Skeletal muscle cell (primary cell): ENCODE measurements around the gene NUDT22.

Experiments
- DNase-seq: peaks from one replicate; pipeline ENCODE4 v3.0.0-alpha.2; 2010; ENCODE audit warnings: low read depth
- H3K4me3 ChIP-seq: 2 replicates; pipeline ENCODE4 v1.5.1; 2011; ENCODE audit warnings: low read depth, mild to moderate bottlenecking, control low read depth, low read length, moderate library complexity

NUDT22 gene

DNA sequence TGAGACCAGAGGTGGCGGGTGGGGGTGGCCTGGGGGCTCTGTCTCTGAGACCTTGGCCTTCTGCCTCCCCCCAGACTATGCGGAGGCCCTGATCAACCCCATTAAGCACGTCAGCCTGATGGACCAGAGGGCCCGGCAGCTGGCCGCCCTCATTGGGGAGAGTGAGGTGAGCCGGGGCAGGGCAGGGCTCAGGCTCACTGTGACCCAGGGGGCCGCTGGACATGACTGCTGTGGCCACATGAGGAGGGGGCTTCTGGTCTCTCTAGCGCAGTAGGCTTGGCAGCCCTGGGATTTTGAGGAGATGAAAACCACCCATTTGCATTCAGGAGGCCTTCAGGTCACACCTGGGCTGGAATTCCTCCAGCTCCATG, 37.9 kb downstream of the NUDT22 start:
- H3K4me3 ChIP-seq = no peak overlapping the region
- DNase-seq = no peak

DNA sequence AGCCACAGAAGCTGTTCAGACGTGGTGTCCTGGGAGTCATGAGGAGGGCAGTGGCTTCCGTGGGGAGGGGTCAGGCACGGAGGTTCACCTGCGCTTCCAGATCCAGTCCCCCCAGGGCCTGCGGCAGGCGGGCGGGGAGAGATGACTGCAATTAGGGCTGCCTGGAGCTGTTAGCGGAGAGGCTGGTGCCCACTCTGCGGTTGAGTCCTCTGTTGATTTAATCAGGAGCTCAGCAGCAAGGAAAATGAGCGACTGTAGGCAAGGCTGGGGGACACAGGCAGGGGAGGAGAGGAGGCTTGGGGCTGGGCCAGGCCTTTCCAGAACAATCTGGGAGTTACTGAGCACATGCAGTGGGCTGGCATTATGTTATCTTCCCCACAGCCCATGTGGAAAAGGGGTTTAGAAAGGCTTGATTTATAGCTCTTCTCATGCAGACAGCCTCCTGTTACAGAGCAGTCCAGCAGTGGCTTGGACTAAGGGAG, 38.3 kb downstream of the NUDT22 start:
- no peak overlapping the region for H3K4me3 ChIP-seq
- no peak for DNase-seq

DNA sequence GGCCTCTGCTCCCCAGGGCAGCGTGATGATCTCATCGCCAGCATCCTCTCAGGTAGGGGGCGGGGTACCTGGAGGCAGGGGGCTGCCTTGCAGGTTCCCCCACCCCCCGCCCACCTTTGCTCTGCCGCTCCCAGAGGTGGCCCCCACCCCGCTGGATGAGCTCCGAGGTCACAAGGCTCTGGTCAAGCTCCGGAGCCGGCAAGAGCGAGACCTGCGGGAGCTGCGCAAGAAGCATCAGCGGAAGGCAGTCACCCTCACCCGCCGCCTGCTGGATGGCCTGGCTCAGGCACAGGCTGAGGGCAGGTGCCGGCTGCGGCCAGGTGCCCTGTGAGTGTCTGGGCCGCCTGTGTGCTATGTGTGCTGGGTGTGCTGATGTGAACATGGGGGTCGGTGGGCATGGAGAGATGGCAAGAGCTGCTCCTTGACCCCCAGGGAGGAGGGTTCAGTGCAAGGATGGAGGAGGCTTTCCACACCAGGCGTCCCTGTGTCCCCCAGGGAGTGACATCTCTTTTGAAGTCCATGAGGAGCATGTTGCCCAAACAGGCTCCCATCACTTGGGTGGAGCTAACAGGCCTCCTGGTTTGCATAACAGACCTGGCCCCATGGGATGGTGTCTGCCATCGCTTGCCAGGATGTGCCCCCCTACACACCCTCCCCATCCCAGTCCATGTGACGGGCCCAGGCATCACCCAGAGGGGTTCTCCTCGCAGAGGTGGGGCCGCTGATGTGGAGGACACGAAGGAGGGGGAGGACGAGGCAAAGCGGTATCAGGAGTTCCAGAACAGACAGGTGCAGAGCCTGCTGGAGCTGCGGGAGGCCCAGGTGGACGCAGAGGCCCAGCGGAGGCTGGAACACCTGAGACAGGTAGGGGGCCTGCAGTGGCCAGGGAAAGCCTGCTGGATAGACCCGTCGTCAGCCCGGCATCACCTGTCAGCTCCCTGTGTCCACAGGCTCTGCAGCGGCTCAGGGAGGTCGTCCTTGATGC, 39.4 kb downstream of the NUDT22 start:
- H3K4me3 ChIP-seq = no peak overlapping the region
- DNase-seq = no peak

DNA sequence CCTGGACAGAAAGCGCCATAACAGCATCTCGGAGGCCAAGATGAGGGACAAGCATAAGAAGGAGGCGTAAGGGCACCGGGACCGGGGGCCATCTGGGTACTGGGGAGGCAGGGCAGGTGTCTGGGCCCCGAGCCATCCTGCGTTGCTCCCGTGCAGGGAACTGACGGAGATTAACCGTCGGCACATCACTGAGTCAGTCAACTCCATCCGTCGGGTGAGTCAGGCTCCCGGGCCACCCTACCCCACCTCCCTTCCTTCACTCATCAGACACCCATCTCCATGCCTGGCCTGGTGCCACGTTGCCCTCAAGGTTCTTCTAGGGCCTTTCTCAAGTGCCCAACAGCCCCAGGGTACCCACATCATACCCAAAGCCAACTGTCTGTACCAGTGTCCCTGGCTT, 40.3 kb downstream of the NUDT22 start:
- no peak overlapping the region for H3K4me3 ChIP-seq
- no peak for DNase-seq

DNA sequence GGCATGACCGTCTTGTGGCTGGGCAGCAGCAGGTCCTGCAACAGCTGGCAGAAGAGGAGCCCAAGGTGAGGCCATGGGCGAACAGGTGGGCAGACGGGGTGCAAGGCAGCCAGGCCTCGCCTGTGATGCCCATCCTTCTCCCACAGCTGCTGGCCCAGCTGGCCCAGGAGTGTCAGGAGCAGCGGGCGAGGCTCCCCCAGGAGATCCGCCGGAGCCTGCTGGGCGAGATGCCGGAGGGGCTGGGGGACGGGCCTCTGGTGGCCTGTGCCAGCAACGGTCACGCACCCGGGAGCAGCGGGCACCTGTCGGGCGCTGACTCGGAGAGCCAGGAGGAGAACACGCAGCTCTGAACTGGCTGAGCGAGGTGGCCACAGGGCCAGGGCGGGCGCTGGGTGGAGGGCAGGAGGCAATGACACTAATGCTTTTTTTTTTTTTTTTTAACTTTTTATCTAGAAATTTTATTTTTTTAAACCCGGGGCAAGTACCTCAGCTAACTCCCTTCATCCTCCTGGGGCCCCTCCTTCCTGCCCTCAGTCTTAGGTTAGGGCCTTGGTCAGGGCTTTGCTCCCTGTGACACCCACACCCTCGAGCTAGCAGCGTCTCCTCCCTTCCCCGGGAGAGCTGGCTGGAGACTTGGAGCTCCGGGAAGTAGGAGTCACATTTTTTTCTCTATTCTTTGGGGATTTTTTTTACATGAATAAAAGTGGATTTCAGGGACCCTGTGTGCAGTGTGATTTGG, 41.3 kb downstream of the NUDT22 start:
- no peak for DNase-seq
- H3K4me3 ChIP-seq = no peak overlapping the region

DNA sequence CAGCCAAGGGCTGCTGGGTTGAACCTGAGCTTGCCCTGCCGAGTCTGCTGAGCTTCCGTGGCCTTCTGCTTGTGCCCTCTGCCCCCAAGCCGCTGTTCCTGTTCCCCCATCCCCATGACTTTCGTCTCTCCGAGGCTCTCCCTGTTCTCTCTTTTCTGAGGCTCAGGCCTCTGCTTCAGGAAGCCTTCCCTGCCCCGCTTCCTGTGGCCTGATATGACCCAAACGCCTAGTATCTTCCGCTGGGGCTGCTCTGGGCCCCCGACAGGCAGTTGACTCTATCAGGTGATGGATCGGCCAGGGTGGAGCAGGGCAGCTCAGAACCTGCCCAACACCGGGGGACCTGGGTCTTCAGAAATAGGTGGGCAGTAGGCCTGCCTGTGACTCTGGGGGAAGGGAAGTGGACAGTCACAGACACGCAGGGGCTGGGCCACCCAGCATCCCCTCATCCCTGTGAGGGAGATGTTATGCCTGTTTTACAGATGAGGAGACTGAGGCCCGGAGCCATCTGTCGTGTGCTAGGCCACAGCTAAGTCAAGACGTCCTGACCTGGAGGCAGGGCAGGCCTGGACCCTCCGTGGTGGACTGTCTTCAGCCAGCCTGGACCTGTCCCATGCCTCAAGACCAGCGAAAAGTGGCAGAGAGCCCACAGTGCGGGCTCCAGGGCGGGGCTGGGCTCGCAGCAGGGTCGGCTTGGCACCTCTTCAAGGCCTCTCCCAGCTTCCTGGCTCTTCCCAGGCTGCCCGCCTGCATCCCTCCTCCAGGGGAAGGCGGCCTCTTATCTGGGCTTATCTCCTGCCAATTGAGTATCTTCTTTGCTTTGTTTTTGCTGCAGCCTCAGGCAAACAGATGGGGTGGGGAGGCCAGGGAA, 42.2 kb downstream of the NUDT22 start:
- H3K4me3 ChIP-seq = peak overlapping the region; percentile 71
- DNase-seq = no peak

DNA sequence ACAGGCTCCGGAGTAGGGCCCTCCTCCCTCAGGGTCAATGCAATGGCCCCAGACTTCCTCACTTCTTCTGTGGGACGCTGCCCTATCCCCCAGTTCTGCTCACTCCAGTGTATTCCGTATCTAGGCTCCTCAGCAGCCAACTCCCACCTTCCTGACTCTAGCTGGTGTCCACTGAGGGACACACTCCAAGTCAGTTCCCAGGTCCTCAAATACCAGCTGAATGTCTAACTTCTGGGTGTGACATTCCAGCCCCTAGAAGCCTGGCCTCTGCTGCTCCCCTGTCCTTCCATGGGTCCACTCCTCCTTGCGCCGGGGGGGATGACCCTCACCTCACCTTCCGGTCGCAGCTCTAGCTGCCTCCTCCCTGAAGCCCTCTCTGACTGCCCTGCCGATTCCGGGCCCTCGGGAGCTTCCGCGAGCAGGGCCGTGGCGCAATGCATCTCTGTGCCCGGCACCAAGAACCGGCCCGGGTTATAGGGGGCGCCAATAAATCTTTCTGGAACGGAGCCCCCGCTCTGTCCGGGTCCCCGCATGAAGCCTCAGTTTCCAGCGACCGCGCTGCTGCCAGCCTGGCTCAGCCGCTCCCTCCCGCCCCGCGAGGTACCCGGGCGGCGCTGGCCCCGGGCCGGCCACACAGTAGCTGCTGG, 42.9 kb downstream of the NUDT22 start:
- H3K4me3 ChIP-seq = peak overlapping the region; percentile 71
- no peak for DNase-seq

DNA sequence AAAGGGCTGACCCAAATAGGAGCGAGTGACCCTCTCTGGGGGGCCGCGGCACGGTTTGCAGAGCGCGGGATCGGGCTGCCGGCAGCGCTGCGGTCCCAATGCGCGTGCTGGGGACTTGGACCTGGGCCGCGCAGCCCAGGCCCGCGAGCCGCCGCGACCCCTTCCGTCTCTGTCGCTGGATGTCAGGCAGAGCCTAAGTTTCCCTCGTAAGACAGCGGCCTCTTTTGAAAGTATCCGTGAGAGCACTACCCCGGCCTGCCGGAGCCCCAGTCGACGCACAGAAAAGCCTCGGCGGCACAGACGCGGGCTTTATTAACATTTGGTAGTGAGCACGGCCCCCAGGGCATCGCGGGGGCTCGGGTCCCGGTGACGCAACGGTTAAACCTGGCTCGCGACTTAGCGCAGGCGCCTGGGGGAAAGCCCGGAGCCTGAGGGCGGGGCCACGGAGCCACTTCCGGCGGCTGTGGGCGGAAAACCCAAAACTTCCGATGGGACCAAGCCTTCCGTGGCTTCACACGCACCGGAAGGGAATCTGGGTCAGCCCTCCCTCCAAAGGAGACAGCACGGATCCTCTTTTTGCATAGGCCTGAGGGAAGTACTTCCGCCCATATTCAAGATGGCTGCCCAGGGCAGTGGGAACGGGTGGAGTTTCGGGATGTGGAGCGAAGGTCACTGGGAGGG, 43.6 kb downstream of the NUDT22 start:
- peak overlapping the region; percentile 71 for H3K4me3 ChIP-seq
- DNase-seq = peak; percentile 99

DNA sequence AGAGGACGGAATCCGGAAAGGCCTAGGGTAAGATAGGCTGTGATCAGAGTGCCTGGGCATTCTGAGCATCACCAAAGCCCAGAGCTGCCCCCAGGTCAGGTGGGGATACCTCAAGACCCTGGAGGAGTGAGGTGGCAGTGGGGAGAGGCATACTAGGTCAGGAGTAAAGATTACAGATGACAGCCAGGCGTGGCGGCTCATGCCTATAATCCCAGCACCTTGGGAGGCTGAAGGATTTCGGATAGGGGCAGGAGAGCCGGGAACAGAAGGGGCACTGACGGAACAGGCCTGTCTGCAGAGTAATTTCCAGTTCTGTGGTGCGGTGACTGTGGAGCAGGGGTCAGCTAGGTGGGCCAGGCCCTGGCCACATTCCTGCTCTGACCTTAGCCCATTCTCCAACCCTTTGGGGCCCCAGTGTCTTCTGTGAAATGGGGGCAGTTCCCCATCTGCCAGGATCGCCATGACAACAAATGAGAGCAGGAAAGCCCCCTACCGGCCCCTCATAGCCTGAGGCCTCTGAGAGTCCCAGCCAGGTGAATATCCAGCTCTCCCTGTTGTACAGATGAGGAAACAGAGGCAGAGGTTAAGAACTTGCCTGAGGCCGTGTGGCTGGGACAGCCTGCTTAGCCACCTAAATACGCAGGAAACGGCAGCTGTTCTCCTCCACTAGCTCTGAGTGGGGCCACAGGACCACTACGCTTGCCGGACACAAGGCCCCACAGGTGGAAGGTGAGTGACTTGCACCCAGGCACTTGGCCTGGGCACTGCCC, 49.1 kb downstream of the NUDT22 start:
- H3K4me3 ChIP-seq = no peak overlapping the region
- no peak for DNase-seq

DNA sequence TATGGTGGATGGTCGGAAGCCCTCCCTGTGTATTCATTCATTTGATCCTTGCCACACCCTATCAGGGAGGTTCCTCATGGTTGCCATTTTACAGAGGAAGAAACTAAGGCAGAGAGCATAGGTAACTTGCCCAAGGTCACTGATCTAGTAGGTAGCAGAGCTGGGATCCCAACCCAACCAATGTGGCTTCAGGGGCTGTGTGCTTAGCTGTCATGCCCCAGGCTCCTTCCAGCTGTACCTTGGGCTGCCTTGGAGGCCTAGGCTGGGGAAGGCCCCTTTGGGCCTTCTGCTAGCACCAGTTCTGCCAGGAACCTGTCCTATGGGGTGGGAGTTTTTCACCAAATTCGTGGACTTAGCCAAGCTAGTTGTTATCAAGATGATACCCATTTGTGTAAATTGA, 49.8 kb downstream of the NUDT22 start:
- DNase-seq = no peak
- no peak overlapping the region for H3K4me3 ChIP-seq

DNA sequence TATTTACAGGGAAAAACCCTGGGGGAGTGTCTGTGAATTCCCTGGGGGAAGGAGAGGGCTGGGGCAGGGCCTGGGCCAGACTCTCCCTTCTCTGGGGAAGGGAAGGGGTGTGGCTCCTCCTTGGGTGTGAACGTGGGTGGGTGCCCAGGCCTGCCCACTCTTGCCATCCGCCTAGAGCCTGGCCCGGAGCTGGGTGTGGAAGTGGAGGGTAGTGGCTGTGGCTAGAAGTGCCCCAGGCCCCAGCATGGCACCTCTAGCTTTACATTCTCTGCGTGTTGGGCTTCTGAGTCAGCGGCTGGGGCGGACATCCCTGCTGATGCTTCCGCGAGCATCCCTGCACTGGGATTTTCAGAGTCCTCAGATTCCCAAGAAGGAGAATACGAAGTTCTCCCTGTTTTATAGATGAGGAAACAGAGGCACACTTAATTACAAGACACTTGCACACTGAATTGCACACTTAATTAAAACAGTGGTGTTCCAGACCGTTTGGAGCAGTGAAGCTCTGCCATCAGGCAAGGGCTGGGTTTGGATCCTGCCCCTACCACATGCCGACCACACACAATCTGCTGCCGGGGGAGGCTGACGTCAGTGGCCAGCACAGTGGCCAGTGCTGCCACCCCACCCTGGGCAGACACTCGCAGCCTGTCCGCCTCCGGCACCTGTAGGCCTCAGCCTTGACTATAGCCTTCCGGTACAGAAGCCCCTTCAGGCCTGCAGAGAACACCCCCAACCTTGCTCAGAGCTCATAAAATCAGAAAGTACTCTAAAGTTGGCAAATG, 50.8 kb downstream of the NUDT22 start:
- no peak for DNase-seq
- H3K4me3 ChIP-seq = no peak overlapping the region

DNA sequence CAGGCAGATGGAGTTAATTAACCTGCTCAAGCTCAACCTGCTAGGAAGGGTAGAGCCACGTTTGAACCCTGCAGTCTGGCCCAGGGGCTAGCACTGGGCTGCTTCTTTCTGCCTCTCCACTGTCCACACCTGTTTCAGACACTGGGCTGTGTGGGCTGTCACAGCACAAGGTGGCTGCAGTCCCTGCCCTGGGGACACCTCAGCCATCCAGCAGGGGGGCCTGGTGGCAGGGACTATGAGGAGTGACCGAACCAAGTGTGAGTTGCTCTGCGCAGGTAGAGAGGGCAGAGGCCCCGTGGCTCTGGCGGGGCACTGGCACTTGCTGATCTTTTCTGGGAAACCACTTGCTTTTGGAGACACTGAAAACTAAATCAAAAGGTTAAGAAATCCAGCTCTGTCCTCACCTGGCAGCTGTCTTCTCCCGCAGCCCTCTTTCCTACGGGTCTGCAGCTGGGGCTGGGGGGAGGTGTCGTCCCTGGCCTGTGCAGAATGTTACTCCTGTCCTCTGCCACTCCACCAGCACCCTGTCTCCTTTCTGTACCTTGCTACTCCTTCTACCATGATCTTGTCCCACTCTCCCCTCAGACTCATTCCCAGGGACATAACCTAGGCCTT, 52.6 kb downstream of the NUDT22 start:
- H3K4me3 ChIP-seq = no peak overlapping the region
- no peak for DNase-seq
